IMR-90 (cell line): ENCODE data around the gene GUCY2C.

Experiments
- BHLHE40 ChIP-seq: fragments of 150-350 bp; IDR thresholded peaks from 2 replicates; pipeline ENCODE4 v1.6.1; 2016; ENCODE audit warnings: mild to moderate bottlenecking, low read depth, low read length
- CEBPB ChIP-seq: IDR thresholded peaks from 2 replicates; pipeline ENCODE4 v1.6.1; 2012; ENCODE audit warnings: low read depth, low read length, improper control_type of control experiment
- CTCF ChIP-seq: conservative IDR thresholded peaks from 2 replicates; pipeline ENCODE4 v1.5.1; 2012; ENCODE audit warnings: mild to moderate bottlenecking, low read depth, low read length, improper control_type of control experiment
- ELK1 ChIP-seq: fragments of 150-350 bp; IDR thresholded peaks from 2 replicates; pipeline ENCODE4 v1.6.1; 2016; ENCODE audit warnings: low read depth, mild to moderate bottlenecking, low read length, moderate library complexity, borderline replicate concordance
- MXI1 ChIP-seq: IDR thresholded peaks from 2 replicates; pipeline ENCODE4 v1.6.1; 2012; ENCODE audit warnings: low read depth, mild to moderate bottlenecking, low read length, moderate library complexity, borderline replicate concordance
- POLR2A ChIP-seq: IDR thresholded peaks from 2 replicates; pipeline ENCODE4 v1.6.1; 2012; ENCODE audit warnings: mild to moderate bottlenecking, low read depth, low read length
- RAD21 ChIP-seq: IDR thresholded peaks from 2 replicates; pipeline ENCODE4 v1.6.1; 2012; ENCODE audit warnings: low read length, improper control_type of control experiment
- USF2 ChIP-seq: fragments of 150-350 bp; IDR thresholded peaks from 2 replicates; pipeline ENCODE4 v1.6.1; 2017; ENCODE audit warnings: mild to moderate bottlenecking, antibody characterized with exemption, low read length, low read depth

- TF ChIP-seq CTCF (no peak), CEBPB (no peak), POLR2A (no peak), RAD21 (no peak), MXI1 (no peak), USF2 (no peak), BHLHE40 (no peak), ELK1 (no peak)
Observed at GRCh38 chr12:14696265-14696741, at the start of gene GUCY2C.
